ENCODE data around the gene MRPL36. TPM values are rescaled to one million over a fixed set of nuclear protein-coding genes. Genes with fewer than 3 reads are reported as not detected.
A peak's percentile ranks its signal among the peaks of the same experiment; 100 is the strongest.

Gene MRPL36
- total RNA-seq, 1 donor from 2014 or later = 25.1 TPM

DNA sequence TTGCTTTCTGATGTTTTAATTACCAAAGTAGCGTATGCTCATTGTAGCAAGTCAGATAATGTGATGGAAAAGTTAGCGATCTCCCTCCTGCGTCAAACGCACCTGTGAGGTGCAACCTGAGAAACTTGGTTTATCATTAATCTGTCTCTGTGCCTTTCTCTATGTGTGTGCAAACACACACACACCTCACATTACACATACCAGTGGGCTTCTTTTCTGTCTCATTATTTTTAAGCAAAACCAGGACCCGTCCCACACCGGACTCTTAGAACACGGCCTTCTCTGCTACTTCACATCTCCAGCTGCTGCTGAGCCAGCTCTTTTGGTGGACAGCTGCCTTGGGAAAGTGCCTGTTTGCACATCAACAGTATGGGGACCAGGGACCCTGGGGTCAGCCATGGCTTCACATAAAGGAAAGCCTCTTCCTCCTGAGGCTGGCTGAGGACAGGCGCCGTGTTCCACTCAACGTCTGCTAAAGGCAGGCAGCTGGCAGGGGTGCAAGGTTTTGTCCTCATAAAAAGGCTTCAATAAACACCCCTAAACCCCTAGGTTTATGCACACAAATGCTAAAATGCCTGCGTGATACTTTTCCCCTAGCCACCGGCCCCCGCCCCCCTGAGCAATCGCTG lies 44.2 kb downstream of the MRPL36 start:
- no peak overlapping the region for H3K27ac ChIP-seq
- DNase-seq = peak; percentile 23
- H3K4me1 ChIP-seq = no peaks in the 10 kb centered on the region
- H3K36me3 ChIP-seq = no peaks in the 10 kb centered on the region
- intact Hi-C loops (cut with DNase I) = no loop called here
- no peak overlapping the region for H3K4me3 ChIP-seq
- no peak for ATAC-seq
- TF ChIP-seq, protein P1, sequence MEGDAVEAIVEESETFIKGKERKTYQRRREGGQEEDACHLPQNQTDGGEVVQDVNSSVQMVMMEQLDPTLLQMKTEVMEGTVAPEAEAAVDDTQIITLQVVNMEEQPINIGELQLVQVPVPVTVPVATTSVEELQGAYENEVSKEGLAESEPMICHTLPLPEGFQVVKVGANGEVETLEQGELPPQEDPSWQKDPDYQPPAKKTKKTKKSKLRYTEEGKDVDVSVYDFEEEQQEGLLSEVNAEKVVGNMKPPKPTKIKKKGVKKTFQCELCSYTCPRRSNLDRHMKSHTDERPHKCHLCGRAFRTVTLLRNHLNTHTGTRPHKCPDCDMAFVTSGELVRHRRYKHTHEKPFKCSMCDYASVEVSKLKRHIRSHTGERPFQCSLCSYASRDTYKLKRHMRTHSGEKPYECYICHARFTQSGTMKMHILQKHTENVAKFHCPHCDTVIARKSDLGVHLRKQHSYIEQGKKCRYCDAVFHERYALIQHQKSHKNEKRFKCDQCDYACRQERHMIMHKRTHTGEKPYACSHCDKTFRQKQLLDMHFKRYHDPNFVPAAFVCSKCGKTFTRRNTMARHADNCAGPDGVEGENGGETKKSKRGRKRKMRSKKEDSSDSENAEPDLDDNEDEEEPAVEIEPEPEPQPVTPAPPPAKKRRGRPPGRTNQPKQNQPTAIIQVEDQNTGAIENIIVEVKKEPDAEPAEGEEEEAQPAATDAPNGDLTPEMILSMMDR (IDR thresholded peaks at IDR 0.05) = no peak
- H3K9me3 ChIP-seq = no peaks in the 10 kb centered on the region
- peaks cover 14% of the 10 kb centered on the region for H3K27me3 ChIP-seq (ENCODE audit: low read depth)

GRCh38 chr5:1754531-1755220 lies 45.0 kb downstream of the MRPL36 start:
- Histone ChIP-seq H3K27me3 (ENCODE audit: low read depth) (peaks cover 14% of the 10 kb centered on the region), H3K9me3 (no peaks in the 10 kb centered on the region), H3K4me1 (no peaks in the 10 kb centered on the region), H3K4me3 (no peak overlapping the region), H3K36me3 (no peaks in the 10 kb centered on the region), H3K27ac (no peak overlapping the region)
- peak; percentile 30 for DNase-seq
- peak in 1 of 2 donors; percentile 8 for ATAC-seq
- TF ChIP-seq, protein P1 (IDR thresholded peaks at IDR 0.05) = no peak
- intact Hi-C loops (cut with DNase I) = no loop called here

DNA sequence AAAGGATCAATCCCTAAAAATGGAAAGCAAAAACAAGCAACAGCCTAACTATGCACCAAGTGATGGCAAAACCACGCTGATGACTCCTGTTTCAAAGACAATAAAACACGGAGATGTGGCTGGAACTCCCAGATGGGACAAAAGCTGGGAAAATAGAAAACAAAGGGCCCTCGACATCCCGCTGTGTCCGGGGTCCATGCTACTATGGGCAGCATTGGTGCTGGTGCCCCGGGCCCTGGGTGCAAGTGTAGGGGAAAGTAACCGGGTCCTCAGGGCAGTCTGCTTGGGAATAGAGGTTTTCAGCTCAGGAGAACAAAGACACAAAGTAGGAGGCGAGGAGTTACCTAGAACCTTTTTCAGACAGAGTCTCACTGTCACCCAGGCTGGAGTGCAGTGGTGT lies 46.1 kb downstream of the MRPL36 start:
- Histone ChIP-seq H3K27ac (no peak overlapping the region), H3K27me3 (ENCODE audit: low read depth) (peaks cover 14% of the 10 kb centered on the region), H3K4me1 (no peaks in the 10 kb centered on the region), H3K9me3 (no peaks in the 10 kb centered on the region), H3K4me3 (no peak overlapping the region), H3K36me3 (no peaks in the 10 kb centered on the region)
- intact Hi-C loops (cut with DNase I) = no loop called here
- TF ChIP-seq, protein P1 (IDR thresholded peaks at IDR 0.05) = no peak
- no peak for ATAC-seq
- peak; percentile 20 for DNase-seq

DNA sequence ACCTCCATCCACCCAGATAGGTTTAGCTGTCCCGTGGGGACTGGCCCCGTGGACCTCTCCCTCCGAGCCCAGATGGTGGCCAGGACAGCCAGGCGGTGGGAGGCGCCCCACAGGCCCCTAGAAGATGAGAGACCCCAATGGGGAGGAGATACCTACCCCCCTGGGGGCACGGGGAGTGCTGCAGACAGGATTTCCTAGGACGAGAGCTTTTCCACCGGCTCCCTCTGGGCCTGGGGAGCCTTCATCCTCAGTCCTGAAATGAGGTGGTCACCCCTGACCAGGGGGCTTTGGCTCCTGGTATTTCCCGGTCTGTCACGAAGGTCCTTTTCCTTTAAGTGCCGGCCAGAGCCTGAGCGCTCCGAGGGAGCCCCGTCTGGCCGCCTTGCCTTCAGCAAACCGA lies 46.8 kb downstream of the MRPL36 start:
- H3K27me3 ChIP-seq (ENCODE audit: low read depth) = peaks cover 14% of the 10 kb centered on the region
- intact Hi-C loops (cut with DNase I) = no loop called here
- no peaks in the 10 kb centered on the region for H3K4me1 ChIP-seq

DNA sequence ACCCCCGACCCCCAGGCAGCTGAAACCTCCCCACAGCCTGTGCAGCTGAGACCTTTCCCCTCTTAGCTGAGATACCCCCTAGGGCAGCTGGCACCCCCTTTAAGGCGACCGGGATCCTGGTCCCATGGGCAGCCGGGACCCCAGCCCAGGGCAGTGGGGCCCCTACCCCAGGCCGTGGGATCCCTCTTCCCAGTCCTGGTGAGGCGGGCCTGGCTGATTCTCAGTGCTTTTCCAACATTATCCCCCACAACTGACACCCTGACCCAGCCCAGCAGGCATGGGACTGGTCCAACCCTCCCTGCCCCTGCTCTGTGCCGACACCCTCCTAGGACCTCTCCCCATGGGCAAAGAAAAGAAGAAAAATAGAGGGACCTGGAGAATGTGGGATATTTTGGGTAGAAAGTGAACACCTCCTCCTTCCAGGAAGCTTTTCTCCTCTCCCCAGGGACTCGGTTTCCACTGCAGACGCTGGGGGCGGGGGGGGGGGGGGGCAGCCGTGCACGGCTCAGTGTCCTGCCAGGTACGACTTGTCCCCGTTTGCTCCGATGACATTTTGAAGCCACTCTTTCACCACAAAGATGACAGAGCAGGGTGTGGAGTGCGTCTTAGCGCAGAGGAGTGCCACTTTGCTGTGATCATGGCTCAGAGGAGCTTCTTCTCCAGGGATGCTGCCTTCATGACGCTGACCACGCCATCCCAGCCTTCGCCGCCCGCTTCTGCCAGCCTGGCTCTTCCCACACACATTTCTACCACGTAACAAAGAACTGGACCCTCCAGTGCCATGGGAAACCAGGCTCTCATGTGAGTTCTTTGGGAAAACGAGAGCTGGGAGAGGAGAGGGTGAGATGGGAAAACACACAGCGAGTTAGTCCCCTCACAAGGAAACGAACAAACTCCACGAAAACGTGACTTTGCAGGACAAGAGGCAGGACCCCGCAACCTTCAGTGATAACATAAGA lies 47.5 kb downstream of the MRPL36 start:
- peak; percentile 21 for DNase-seq
- no peak overlapping the region for H3K4me3 ChIP-seq
- TF ChIP-seq, protein P1 (IDR thresholded peaks at IDR 0.05) = no peak
- H3K4me1 ChIP-seq = no peaks in the 10 kb centered on the region
- H3K27ac ChIP-seq = no peak overlapping the region
- intact Hi-C loops (cut with DNase I) = no loop called here
- H3K27me3 ChIP-seq (ENCODE audit: low read depth) = peaks cover 14% of the 10 kb centered on the region
- no peaks in the 10 kb centered on the region for H3K9me3 ChIP-seq
- H3K36me3 ChIP-seq = no peaks in the 10 kb centered on the region
- no peak for ATAC-seq

More for the DNA sequence above, 46.8 kb downstream of the MRPL36 start:
- no peaks in the 10 kb centered on the region for H3K9me3 ChIP-seq
- DNase-seq = peak; percentile 28
- ATAC-seq = no peak
- H3K27ac ChIP-seq = no peak overlapping the region
- TF ChIP-seq, protein P1 (IDR thresholded peaks at IDR 0.05) = no peak
- H3K36me3 ChIP-seq = no peaks in the 10 kb centered on the region
- H3K4me3 ChIP-seq = no peak overlapping the region

Data from lower lobe of right lung (tissue), 2 donors.